Activated CD4-positive, CD25-positive, alpha-beta regulatory T cell treated with anti-CD3 and anti-CD28 coated beads, Interleukin-2, amount 50 U/mL, for 24 hours (primary cell): ENCODE data around the gene PRDM15.
"Not testable (repeated sequence)": the region's sequence is repeated elsewhere in the genome, so short reads cannot be mapped to it uniquely, and the experiment has no call there.

ENCODE experiments used
- ATAC-seq, 2 donors: fragments of 150-1000 bp; cut with Tn5 transposase; one replicate each; pipeline ENCODE4 v1.10.0; 2021; ENCODE audit warnings: mild to moderate bottlenecking in 1 of 2, moderate library complexity in 1 of 2

The PRDM15 gene

GRCh38 chr21:41801321-41802197 is 77.6 kb downstream of the PRDM15 start:
- no peak for ATAC-seq

DNA sequence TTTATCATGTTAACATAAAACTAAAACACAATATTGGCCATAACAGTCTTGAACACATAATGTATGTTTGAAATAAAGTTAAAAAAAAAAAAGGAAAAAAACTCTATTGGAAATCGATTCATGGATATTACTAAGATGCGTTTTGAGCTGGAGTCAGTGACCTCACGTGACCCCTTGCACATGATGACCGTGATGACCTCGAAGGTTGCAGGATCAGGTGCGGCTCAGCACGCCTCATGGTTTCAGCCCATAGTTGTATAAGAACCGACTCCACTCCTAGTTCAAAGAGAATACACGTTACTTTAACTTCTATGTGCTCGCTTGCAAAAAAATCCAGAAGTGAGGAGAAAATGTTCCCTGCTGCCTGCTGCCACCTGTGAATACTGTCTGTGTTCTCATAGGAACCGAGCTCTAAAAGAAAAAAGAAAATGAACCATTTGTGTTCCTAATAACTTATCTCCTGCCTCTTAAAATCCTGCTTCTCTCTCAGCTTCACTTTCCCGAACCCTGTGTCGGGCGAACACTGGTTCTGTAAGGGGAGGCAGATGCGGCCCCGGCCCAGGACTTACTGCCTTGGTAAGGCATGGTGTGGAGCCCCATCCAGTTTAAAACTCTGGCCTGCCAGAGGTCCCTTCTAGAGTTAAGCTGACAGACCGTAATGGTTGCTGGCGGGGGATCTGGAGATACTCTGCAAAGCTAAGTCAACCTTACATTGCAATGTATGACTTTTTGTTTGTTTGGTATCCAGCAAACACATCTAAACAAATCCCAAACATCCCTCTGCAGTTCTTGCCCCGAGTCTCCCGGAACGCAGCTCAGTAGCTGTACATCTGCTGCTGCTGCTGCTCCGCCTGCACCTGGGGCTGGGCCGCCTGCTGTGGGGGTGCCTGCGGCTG is 78.5 kb downstream of the PRDM15 start:
- no peak for ATAC-seq

- no peak for ATAC-seq
These were observed 79.4 kb downstream of the PRDM15 start for GRCh38 chr21:41799763-41800162.

DNA sequence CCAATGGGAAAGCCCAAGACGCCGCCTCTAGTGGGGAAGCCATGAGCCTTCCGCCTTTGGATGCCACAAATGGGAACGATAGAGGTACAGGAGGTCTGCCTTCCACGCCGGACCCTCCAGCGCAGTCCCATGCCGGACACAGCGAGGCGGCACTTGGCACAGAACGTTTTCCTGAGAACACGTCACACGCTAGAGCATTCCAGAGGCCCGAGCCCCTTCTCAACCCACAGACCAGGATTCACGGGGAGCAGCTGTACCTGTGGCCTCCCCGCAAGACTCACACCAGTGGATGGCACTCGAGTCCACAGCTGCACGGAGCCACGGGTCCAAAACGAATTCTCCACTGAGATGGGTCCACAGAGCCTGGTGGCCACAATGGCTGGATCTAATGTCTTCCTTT is 80.8 kb downstream of the PRDM15 start:
- no peak for ATAC-seq

DNA sequence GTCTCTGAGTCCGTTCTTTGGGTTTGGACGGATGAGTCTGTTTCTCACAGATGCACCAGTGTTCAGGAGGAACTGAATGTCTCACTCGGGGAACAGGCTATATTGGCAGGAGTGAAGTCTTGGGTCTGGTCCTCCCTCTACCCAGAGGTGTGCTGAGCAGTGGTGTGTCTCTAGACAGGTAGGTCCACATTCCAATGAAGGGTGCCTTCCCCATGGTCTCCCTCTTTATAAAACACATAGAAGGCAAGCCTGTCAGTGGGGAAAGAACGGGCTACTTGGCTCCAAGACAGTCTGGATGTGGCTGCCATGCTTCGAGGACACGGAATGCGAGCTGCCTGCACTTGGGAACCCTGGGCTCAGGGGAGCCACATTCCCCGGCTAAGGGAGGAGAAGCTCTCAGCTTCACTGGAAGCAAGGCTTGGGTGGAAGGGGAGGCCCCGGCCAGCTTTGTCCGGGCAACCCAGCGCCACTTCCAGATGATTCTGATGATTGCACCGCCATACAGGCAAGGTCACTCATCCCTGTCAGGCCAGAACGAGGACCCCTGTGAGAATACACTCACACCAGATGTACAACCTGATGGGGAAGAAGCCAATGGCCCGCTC is 82.6 kb downstream of the PRDM15 start:
- ATAC-seq = no peak

GRCh38 chr21:41795726-41796125 is 83.4 kb downstream of the PRDM15 start:
- no peak for ATAC-seq

DNA sequence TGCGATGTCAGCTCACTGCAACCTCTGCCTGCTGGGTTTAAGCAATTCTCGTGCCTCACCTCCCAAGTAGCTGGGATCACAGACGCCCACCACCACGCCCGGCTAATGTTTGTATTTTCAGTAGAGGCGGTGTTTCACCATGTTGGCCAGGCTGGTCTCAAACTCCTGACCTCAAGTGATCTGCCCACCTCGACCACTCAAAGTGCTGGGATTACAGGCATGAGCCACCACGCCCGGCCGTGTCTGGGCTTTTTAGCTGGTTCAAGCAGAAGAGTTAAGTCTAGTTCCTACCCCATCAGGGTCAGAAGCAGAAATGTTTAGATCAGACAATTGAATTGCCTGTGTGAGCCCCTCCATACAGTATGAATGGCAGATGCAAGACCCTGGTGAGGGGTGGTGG is 84.5 kb downstream of the PRDM15 start:
- ATAC-seq = no peak

GRCh38 chr21:41792711-41793110 is 86.4 kb downstream of the PRDM15 start:
- no peak for ATAC-seq

DNA sequence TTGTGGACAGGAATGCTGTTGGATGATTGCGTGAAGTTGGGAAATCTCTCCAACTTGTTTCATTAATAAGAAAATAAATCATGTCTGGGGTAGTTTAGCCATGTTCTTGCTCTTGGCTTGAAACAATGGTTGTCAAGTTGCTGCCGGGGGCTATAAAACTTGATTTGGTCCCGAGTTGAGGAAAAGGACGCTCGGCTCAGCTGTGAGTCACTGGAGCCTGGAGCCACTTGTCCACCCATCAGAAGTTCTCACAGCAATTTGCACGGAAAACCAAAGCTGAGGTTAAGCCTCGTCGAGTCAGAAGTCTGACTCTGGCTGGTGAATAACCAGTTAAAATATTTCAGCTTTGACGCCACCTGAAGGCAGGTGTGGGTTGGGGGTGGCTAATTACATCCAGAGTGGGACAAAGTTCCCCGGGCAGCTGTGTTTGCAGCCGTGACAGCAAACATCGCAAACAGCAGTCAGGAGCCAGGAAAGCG is 92.6 kb downstream of the PRDM15 start:
- no peak for ATAC-seq

- ATAC-seq = not testable (repeated sequence)
These were observed 93.9 kb downstream of the PRDM15 start for GRCh38 chr21:41785262-41785661.

DNA sequence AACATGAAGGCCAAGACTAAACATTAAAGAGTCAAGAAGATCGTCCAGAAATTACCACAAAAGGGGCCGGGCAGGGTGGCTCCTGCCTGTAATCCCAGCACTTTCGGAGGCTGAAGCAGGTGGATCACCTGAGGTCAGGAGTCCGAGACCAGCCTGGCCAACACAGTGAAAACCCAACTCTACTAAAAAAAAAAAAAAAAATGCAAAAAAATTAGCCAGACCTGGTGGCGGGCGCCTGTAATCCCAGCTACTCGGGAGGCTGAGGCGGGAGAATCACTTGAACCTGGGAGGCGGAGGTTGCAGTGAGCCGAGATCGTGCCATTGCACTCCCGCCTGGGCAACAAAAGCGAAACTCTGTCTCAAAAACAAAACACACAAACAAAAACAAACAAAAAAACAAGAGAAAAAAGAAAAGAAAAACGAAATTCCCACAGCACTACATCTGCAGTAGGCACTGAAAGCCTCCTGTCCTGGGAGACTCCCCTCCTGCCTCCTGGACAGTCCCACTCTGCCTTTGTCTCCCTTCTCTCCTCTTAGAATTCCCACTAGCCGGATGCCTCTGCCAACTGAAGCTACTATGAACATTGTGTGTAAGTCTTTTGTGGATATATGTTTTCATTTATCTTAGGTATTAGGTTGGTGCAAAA is 94.6 kb downstream of the PRDM15 start:
- ATAC-seq = no peak

GRCh38 chr21:41783476-41784180 is 95.5 kb downstream of the PRDM15 start:
- ATAC-seq = no peak

GRCh38 chr21:41781050-41781410 is 98.1 kb downstream of the PRDM15 start:
- no peak for ATAC-seq

GRCh38 chr21:41780337-41781049 is 98.7 kb downstream of the PRDM15 start:
- no peak for ATAC-seq

GRCh38 chr21:41779659-41780058 is 99.5 kb downstream of the PRDM15 start:
- no peak for ATAC-seq

- peak; percentile 17 to 33 for ATAC-seq
These were observed 100.1 kb downstream of the PRDM15 start for GRCh38 chr21:41778930-41779600.

DNA sequence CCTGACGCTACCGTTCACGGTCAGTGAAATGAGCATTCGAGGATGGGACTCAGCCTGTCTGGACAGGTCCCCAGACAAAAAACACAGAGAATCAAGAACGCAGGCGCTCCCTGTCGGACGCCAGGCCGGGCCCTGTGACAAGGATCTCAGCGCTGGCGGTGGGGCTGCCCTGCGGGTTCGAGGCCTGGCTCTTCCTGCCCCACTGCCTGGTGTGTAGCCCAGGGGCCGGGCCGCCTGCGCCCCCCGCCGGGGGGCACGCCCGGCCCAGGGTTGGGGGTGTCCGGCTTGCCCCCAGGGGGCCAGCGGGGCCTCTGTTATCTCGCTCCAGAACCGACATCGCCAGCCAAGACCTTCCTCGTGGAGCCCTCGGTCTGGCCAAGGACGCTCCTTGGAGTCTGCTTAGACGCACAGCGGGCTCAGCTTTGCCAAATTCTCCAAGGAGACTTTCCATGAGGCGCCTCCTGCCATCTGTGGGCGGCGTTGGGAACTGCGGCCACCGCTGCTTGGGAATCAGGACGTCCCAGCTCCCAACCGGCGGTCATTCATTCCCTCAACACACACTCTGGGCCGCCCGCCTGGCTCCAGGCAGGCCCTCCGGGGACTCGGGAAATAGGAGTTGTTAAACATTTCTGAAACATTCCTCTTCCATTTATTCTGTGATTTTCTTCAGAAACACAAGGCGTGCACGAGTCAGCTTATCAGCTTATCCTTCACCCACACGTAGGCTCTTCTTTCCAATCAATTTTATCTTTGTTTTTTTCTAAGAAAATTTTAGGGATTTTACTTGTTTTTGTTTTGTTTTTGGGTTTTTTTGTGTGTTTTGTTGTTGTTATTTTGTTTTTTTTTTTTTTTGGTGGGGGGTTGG is 101.0 kb downstream of the PRDM15 start:
- ATAC-seq = no peak

DNA sequence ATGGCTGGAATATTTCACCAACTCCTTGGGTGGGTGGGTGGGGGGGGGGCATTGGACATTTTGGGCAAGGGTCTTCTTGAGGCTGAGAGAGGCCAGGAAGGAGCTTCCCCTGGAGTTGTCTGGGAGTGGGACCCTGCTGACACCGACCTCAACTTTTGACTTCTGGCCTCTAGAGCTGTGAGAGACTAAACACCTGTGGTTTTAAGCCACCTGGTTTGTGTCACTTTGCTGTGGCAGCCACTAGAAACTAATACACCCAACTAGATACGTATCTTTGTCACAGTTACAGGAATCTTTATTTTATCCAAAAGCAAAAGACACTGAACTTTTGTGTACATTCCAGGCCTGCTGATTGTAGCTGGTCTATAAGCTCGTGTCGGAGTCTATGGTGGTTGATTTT is 102.4 kb downstream of the PRDM15 start:
- no peak for ATAC-seq

- ATAC-seq = no peak
These were observed 104.0 kb downstream of the PRDM15 start for GRCh38 chr21:41775149-41775472.
